Hepatocyte (in vitro differentiated cells): ENCODE results near the gene DAAM1. TPM values are rescaled to one million over a fixed set of nuclear protein-coding genes. Genes with fewer than 3 reads are reported as not detected.
A peak's percentile ranks its signal among the peaks of the same experiment; 100 is the strongest.

Experiments
- DNase-seq: peaks from one replicate; pipeline ENCODE4 v3.0.0-alpha.2; 2016; ENCODE audit warnings: low spot score
- H2AFZ ChIP-seq: fragments of 200-600 bp; sonication (generic); 2 replicates; pipeline ENCODE4 v1.6.0; 2016; ENCODE audit warnings: antibody characterized with exemption, mild to moderate bottlenecking
- H3K27ac ChIP-seq: fragments of 200-600 bp; sonication (generic); 2 replicates; pipeline ENCODE4 v1.5.1; 2016; ENCODE audit warnings: mild to moderate bottlenecking
- H3K27me3 ChIP-seq: fragments of 200-600 bp; sonication (generic); 2 replicates; pipeline ENCODE4 v1.6.1; 2016
- H3K36me3 ChIP-seq: fragments of 200-600 bp; sonication (generic); replicated peaks from 2 replicates; pipeline ENCODE4 v1.5.1; 2016; ENCODE audit warnings: low read depth; ENCODE audit not compliant: insufficient read depth
- H3K4me1 ChIP-seq: fragments of 200-600 bp; sonication (generic); 2 replicates; pipeline ENCODE4 v1.5.1; 2016; ENCODE audit warnings: mild to moderate bottlenecking, moderate library complexity; ENCODE audit not compliant: insufficient read depth
- H3K4me2 ChIP-seq: fragments of 200-600 bp; sonication (generic); 2 replicates; pipeline ENCODE4 v1.6.0; 2016
- H3K4me3 ChIP-seq: fragments of 200-600 bp; sonication (generic); 2 replicates; pipeline ENCODE4 v1.5.1; 2016; ENCODE audit warnings: mild to moderate bottlenecking
- H3K79me2 ChIP-seq: fragments of 200-600 bp; sonication (generic); 2 replicates; pipeline ENCODE4 v1.6.0; 2017; ENCODE audit warnings: mild to moderate bottlenecking
- H3K9me2 ChIP-seq: fragments of 200-600 bp; sonication (generic); replicated peaks from 2 replicates; pipeline ENCODE4 v1.6.0; 2017; ENCODE audit warnings: mild to moderate bottlenecking; ENCODE audit not compliant: insufficient read depth
- H3K9me3 ChIP-seq: fragments of 200-600 bp; sonication (generic); 2 replicates; pipeline ENCODE4 v1.5.1; 2016; ENCODE audit warnings: low read depth, mild to moderate bottlenecking
- H4K20me1 ChIP-seq: fragments of 200-600 bp; sonication (generic); 2 replicates; pipeline ENCODE4 v1.6.0; 2016; ENCODE audit warnings: mild to moderate bottlenecking; ENCODE audit not compliant: insufficient read depth, poor library complexity, severe bottlenecking
- EZH2 ChIP-seq: fragments of 200-600 bp; sonication (generic); IDR thresholded peaks from 2 replicates; pipeline ENCODE4 v1.6.1; 2016; ENCODE audit warnings: antibody characterized with exemption, mild to moderate bottlenecking, borderline replicate concordance
- EZH2phosphoT487 ChIP-seq: fragments of 200-600 bp; sonication (generic); IDR thresholded peaks from one replicate; pipeline ENCODE4 v1.6.1; 2018; ENCODE audit warnings: antibody characterized with exemption, mild to moderate bottlenecking, low read depth, moderate library complexity; ENCODE audit not compliant: unreplicated experiment, severe bottlenecking
- WGBS: methylation state at CpG from one replicate; pipeline ENCODE4 v1.1.6; 2016; ENCODE audit warnings: low lambda C conversion rate; ENCODE audit errors: missing lambda C conversion rate; 5-methylcytosine and 5-hydroxymethylcytosine counted together
- polyA plus RNA-seq: library from polyadenylated mRNA; unstranded; fragments of >200 nt; fragmentation: Nextera tagmentation; extraction: Ambion mirVana; gene quantifications from 2 replicates; pipeline ENCODE4 v1.2.1, GENCODE V29; 2016
- total RNA-seq: library from RNA; depleted of rRNA; stranded (reverse); fragments of >200 nt; gene quantifications from 2 replicates; pipeline ENCODE4 v1.2.3, GENCODE V29; 2014
- TF ChIP-seq, protein P1 (sequence below): fragments of 200-600 bp; sonication (generic); IDR thresholded peaks from 2 replicates; pipeline ENCODE4 v1.5.1; 2016; ENCODE audit warnings: antibody characterized with exemption, mild to moderate bottlenecking; ENCODE audit not compliant: poor library complexity

The DAAM1 gene
- total and polyA plus RNA-seq, 2 experiments from 2014 or later: 21.6 to 23.7 TPM

DNA sequence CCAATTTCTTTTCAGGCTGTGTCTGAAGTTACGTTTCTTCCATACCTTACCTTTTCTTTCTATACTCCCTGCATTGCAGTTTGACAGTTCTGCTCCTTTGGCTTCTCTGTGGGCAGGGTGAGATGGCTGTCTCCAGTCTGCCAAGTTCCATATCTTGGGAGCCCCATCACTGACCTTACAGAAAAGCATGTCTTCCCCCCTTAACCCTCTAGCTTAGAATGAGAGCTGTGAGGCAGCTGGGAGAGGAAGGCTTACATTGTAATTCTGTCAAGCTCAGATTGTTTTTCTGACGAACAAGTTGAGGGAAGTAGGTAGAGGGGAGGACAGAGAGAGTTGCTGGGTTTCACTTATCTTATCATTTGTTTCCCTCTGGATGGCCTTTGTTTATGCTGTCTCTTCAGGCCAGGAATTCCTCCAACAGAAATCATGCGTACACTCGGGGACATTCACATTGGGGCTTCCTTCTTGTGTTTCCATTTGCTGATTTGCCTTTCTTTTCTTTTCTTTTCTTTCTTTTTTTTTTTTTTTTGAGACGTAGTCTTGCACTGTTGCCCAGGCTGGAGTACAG is 9.3 kb downstream of the DAAM1 start:
- Histone ChIP-seq H3K36me3 (no peaks in the 10 kb centered on the region), H3K4me3 (no peak overlapping the region), H3K27ac (no peak overlapping the region), H3K9me2 (no peaks in the 10 kb centered on the region), H3K79me2 (peaks cover 95% of the 10 kb centered on the region), H3K4me1 (no peaks in the 10 kb centered on the region), H3K4me2 (peak overlapping the region; percentile 40), H3K9me3 (no peaks in the 10 kb centered on the region), H2AFZ (no peak overlapping the region), H4K20me1 (peaks cover 36% of the 10 kb centered on the region), H3K27me3 (no peaks in the 10 kb centered on the region)
- 55% methylated on average over 4 of the region's 5 CpGs for WGBS
- no peak for DNase-seq
- TF ChIP-seq EZH2phosphoT487 (no peak), EZH2 (no peak)
- TF ChIP-seq, protein P1, sequence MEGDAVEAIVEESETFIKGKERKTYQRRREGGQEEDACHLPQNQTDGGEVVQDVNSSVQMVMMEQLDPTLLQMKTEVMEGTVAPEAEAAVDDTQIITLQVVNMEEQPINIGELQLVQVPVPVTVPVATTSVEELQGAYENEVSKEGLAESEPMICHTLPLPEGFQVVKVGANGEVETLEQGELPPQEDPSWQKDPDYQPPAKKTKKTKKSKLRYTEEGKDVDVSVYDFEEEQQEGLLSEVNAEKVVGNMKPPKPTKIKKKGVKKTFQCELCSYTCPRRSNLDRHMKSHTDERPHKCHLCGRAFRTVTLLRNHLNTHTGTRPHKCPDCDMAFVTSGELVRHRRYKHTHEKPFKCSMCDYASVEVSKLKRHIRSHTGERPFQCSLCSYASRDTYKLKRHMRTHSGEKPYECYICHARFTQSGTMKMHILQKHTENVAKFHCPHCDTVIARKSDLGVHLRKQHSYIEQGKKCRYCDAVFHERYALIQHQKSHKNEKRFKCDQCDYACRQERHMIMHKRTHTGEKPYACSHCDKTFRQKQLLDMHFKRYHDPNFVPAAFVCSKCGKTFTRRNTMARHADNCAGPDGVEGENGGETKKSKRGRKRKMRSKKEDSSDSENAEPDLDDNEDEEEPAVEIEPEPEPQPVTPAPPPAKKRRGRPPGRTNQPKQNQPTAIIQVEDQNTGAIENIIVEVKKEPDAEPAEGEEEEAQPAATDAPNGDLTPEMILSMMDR: no peak

DNA sequence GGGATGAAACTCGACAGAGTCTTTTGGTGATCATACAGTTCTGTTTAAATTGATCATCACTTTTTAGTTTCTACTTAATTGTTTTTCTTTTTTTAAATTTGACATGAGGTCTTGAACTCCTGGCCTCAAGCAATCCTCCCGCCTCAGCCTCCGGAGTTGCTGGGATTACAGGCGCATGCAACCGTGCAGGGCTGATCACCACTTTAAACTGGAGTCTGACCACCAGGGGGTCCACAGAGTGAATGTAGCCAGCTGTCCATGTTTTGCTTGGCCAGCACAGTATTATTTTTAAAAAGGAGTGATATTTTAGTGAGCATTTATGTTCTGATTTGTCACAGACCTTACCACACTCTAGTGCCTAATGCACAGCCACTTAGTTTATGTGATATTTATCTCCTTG is 10.7 kb downstream of the DAAM1 start:
- Histone ChIP-seq H3K36me3 (no peaks in the 10 kb centered on the region), H4K20me1 (peaks cover 27% of the 10 kb centered on the region), H3K79me2 (peaks cover 90% of the 10 kb centered on the region), H3K4me1 (no peaks in the 10 kb centered on the region), H3K4me3 (no peak overlapping the region), H3K4me2 (no peak overlapping the region), H3K9me2 (no peaks in the 10 kb centered on the region), H3K27me3 (no peaks in the 10 kb centered on the region), H3K27ac (no peak overlapping the region), H2AFZ (no peak overlapping the region), H3K9me3 (no peaks in the 10 kb centered on the region)
- DNase-seq: no peak
- no peak for TF ChIP-seq EZH2
- 77% methylated on average over 5 of the region's 5 CpGs for WGBS

DNA sequence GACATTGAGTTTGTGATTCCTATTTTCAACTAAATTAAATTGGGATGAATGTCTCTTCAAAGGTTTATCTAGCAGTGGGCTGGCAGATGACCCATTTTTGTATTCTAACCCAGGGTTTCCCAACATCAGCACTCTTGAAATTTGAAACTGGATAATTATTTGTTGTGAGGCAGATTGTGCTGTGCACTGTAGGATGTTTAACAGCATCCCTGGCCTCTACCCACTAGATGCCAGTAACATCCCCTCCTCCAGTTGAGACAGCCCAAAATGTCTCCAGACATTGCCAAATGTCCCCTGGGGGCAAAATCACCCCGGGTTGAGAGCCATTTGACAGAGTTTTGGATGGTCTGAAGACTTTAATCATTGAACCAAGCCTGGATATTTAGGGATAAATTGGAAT is 11.1 kb downstream of the DAAM1 start:
- Histone ChIP-seq H3K4me2 (no peak overlapping the region), H3K36me3 (no peaks in the 10 kb centered on the region), H3K27me3 (no peaks in the 10 kb centered on the region), H3K4me3 (no peak overlapping the region), H3K4me1 (no peaks in the 10 kb centered on the region), H3K9me2 (no peaks in the 10 kb centered on the region), H3K79me2 (peaks cover 90% of the 10 kb centered on the region), H2AFZ (no peak overlapping the region), H4K20me1 (peaks cover 27% of the 10 kb centered on the region), H3K9me3 (no peaks in the 10 kb centered on the region), H3K27ac (no peak overlapping the region)
- 52% methylated on average over 1 of the region's 1 CpG for WGBS
- no peak for DNase-seq
- TF ChIP-seq, protein P1: no peak
- TF ChIP-seq EZH2: no peak
- no peak for TF ChIP-seq EZH2phosphoT487

DNA sequence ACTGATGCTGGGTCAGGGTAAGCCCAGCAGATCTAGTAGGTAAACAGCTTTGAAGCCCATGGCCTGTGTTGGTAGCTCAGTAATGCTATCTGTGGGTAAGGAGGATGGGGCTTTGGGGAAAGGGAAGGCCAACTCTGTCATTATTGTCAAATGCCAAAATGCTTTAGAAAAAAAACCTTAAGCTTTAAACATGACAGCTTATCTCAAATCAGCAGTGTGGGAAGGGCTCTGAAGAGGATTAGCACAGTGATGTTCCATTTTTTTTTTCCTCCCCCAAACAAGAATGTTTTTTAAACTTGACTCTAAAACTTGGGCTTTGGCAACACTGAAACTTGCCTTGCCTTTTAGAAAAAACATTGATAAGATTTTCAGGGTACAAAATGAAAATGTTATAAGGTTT is 11.7 kb downstream of the DAAM1 start:
- Histone ChIP-seq H3K4me1 (no peaks in the 10 kb centered on the region), H3K27me3 (no peaks in the 10 kb centered on the region), H3K9me3 (no peaks in the 10 kb centered on the region), H3K79me2 (peaks cover 92% of the 10 kb centered on the region), H3K4me2 (no peak overlapping the region), H4K20me1 (peaks cover 31% of the 10 kb centered on the region), H3K4me3 (no peak overlapping the region), H3K27ac (no peak overlapping the region), H3K36me3 (no peaks in the 10 kb centered on the region), H3K9me2 (no peaks in the 10 kb centered on the region), H2AFZ (no peak overlapping the region)
- no peak for DNase-seq
- no peak for TF ChIP-seq EZH2
- no peak for TF ChIP-seq EZH2phosphoT487
- TF ChIP-seq, protein P1: no peak
